A673 (cell line): ENCODE data around the gene NPRL2. TPM values are rescaled to one million over a fixed set of nuclear protein-coding genes. Genes with fewer than 3 reads are reported as not detected.
A peak's percentile ranks its signal among the peaks of the same experiment; 100 is the strongest.

Experiments
- BruUV-seq: library from RNA; stranded (reverse); fragments of 400-500 nt; replicated peaks from 2 replicates; lab custom pipeline; 2021; lab: Mats Ljungman, UMichigan
- CTCF ChIA-PET: fragments of 300-600 bp; sonication (Branson Sonifier 250); formaldehyde crosslinking; loops from one replicate; lab custom pipeline; 2022; ENCODE audit warnings: antibody characterized with exemption; lab: Charles Lee
- POLR2A ChIA-PET: fragments of 300-600 bp; sonication (Branson Sonifier 250); formaldehyde crosslinking; loops from one replicate; lab custom pipeline; 2022; ENCODE audit warnings: antibody characterized with exemption; ENCODE audit not compliant: low non-redundant PET; lab: Charles Lee
- DNase-seq: peaks from one replicate; pipeline ENCODE4 v3.0.0-alpha.2; 2015; ENCODE audit warnings: low spot score
- H3K27ac ChIP-seq: fragments of 200-600 bp; sonication (generic); 2 replicates; pipeline ENCODE4 v1.5.1; 2016; ENCODE audit warnings: mixed run types, low read depth, mild to moderate bottlenecking, mixed read lengths, antibody characterized with exemption, low read length; ENCODE audit not compliant: poor library complexity, severe bottlenecking
- H3K27me3 ChIP-seq: fragments of 200-600 bp; sonication (generic); replicated peaks from 2 replicates; pipeline ENCODE4 v1.6.1; 2017; ENCODE audit warnings: mixed run types, low read depth, mild to moderate bottlenecking, mixed read lengths, antibody characterized with exemption, low read length; ENCODE audit not compliant: insufficient read depth, poor library complexity
- H3K36me3 ChIP-seq: fragments of 200-600 bp; sonication (generic); 2 replicates; pipeline ENCODE4 v1.6.1; 2016; ENCODE audit warnings: mixed run types, mild to moderate bottlenecking, mixed read lengths, antibody characterized with exemption, low read length; ENCODE audit not compliant: insufficient read depth, poor library complexity, severe bottlenecking
- H3K4me1 ChIP-seq: fragments of 200-600 bp; sonication (generic); 2 replicates; pipeline ENCODE4 v1.6.1; 2017; ENCODE audit warnings: mixed run types, mild to moderate bottlenecking, mixed read lengths, antibody characterized with exemption, low read length; ENCODE audit not compliant: insufficient read depth, poor library complexity, severe bottlenecking
- H3K4me3 ChIP-seq: fragments of 200-600 bp; sonication (generic); 2 replicates; pipeline ENCODE4 v1.5.1; 2016; ENCODE audit warnings: low read depth, mixed run types, mild to moderate bottlenecking, mixed read lengths, low read length; ENCODE audit not compliant: poor library complexity, severe bottlenecking
- H3K9me3 ChIP-seq: fragments of 200-600 bp; sonication (generic); 2 replicates; pipeline ENCODE4 v1.6.1; 2016; ENCODE audit warnings: mixed run types, low read depth, mild to moderate bottlenecking, mixed read lengths, antibody characterized with exemption, low read length; ENCODE audit not compliant: poor library complexity, severe bottlenecking
- EZH2 ChIP-seq: fragments of 200-600 bp; sonication (generic); IDR thresholded peaks from 2 replicates; pipeline ENCODE4 v1.6.1; 2017; ENCODE audit warnings: borderline replicate concordance, low read depth, mild to moderate bottlenecking, mixed read lengths, antibody characterized with exemption, low read length; ENCODE audit not compliant: poor library complexity, severe bottlenecking
- intact Hi-C: fragments of 100-400 bp; cut with micrococcal nuclease; formaldehyde crosslinking; loops from one replicate; pipeline ENCODE4 v1.10.0; 2022; ENCODE audit not compliant: unreplicated experiment
- total RNA-seq: library from RNA; stranded (reverse); gene quantifications from 2 replicates; pipeline ENCODE4 v1.2.3, GENCODE V29; 2021
- TF ChIP-seq, protein P1 (sequence below): fragments of 300-800, 200-600 bp; sonication (generic); conservative IDR thresholded peaks from 2 replicates; pipeline ENCODE4 v1.5.1; 2017; ENCODE audit warnings: low read depth, mild to moderate bottlenecking, antibody characterized with exemption, low read length, moderate library complexity, mixed read lengths

The NPRL2 gene
- total RNA-seq, 1 experiment from 2014 or later: 16.0 TPM

DNA sequence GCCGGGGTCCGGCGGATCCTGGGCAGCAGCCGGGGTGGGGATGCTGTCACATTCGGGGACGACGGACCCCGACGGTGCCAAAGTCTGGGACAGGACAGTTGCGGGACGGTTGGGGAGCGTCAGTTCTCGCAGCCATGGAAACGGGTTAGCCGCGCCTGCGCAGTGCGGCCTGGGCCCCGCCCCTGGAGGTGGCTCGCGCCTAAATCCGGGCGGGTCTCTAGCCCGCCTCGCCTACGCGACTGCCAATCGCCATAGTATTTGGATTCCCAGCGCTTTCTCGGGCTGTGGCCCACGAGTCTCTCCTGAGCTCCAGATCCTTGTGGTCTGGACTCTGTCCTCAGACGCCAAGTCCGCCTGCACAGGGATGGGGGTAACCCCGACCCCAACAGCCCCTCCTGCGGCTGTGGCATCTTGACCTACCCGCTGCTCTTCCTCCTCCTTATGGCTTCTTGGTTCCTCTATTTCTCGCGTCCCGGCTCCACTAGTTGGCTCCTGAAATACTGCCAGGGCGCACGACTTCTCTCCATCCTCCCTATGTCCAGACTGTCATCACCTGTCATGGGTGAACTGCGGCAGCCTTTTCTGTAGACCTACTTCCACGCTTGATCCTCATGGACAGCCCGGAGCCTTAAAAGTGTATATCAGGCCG, 4.9 kb downstream of the NPRL2 start, which contains the start of gene ZMYND10:
Gene ZMYND10 (minus strand): TSS at position 147 of the 649 bp plus-strand sequence. CDS start 153 bp downstream, outside the sequence.
- POLR2A ChIA-PET: interaction anchor here (0.6 kb wide), 1 partner anchor 240 kb away, joined by 11 read pairs; no protein-coding TSS in a partner anchor

DNA sequence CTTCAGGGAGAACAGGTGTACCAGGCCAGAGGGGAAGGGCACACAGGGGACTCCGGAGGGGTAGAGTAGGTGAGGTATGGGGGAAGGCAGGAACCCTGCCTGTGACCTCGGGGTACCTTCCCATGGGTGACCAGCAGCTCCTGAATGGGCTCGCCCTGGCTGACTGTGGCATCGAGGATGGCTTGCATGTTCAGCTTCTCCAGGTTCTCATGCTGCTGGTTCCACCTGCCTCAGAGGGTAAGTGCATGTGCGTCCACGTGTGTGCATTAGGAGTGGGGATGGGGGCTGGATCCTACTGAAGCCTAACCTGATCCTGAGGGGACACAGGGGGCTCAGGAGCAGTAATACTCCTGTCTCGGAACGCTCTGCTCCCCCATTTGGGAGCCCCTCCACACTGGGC, 5.6 kb downstream of the NPRL2 start:
- ChIA-PET CTCF (no interaction called here), POLR2A (interaction anchor here (0.6 kb wide), 1 partner anchor 241 kb away, joined by 11 read pairs; no protein-coding TSS in a partner anchor)
- peaks cover 6% of the 10 kb centered on the region for H3K4me1 ChIP-seq
- no peak overlapping the region for H3K27ac ChIP-seq
- no peaks in the 10 kb centered on the region for H3K36me3 ChIP-seq
- no peaks in the 10 kb centered on the region for H3K27me3 ChIP-seq
- no peaks in the 10 kb centered on the region for H3K9me3 ChIP-seq
- peak overlapping the region; percentile 40 for H3K4me3 ChIP-seq
- BruUV-seq: no TSS peak
- TF ChIP-seq EZH2: no peak
- TF ChIP-seq, protein P1, sequence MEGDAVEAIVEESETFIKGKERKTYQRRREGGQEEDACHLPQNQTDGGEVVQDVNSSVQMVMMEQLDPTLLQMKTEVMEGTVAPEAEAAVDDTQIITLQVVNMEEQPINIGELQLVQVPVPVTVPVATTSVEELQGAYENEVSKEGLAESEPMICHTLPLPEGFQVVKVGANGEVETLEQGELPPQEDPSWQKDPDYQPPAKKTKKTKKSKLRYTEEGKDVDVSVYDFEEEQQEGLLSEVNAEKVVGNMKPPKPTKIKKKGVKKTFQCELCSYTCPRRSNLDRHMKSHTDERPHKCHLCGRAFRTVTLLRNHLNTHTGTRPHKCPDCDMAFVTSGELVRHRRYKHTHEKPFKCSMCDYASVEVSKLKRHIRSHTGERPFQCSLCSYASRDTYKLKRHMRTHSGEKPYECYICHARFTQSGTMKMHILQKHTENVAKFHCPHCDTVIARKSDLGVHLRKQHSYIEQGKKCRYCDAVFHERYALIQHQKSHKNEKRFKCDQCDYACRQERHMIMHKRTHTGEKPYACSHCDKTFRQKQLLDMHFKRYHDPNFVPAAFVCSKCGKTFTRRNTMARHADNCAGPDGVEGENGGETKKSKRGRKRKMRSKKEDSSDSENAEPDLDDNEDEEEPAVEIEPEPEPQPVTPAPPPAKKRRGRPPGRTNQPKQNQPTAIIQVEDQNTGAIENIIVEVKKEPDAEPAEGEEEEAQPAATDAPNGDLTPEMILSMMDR: no peak
- intact Hi-C loops: no loop called here
- DNase-seq: no peak

More for the DNA sequence above, 4.9 kb downstream of the NPRL2 start, which contains the start of gene ZMYND10:
- Histone ChIP-seq H3K27ac (no peak within 1 kb of the TSS), H3K4me1 (peaks cover 6% of the 10 kb centered on the region), H3K9me3 (no peaks in the 10 kb centered on the region), H3K4me3 (peak within 1 kb of the TSS; percentile 40), H3K36me3 (no peaks in the 10 kb centered on the region), H3K27me3 (no peaks in the 10 kb centered on the region)
- intact Hi-C loops: loop anchor here (2.0 kb wide), 1 partner anchor 205 kb away; no protein-coding TSS in a partner anchor
- CTCF ChIA-PET: interaction anchor here (0.6 to 0.7 kb wide), 2 partner anchors 108 to 1324 kb away, joined by 5 to 6 read pairs; no protein-coding TSS in a partner anchor
- no TSS peak for BruUV-seq
- TF ChIP-seq, protein P1: no peak
- TF ChIP-seq EZH2: no peak
- peak; percentile 69 for DNase-seq

DNA sequence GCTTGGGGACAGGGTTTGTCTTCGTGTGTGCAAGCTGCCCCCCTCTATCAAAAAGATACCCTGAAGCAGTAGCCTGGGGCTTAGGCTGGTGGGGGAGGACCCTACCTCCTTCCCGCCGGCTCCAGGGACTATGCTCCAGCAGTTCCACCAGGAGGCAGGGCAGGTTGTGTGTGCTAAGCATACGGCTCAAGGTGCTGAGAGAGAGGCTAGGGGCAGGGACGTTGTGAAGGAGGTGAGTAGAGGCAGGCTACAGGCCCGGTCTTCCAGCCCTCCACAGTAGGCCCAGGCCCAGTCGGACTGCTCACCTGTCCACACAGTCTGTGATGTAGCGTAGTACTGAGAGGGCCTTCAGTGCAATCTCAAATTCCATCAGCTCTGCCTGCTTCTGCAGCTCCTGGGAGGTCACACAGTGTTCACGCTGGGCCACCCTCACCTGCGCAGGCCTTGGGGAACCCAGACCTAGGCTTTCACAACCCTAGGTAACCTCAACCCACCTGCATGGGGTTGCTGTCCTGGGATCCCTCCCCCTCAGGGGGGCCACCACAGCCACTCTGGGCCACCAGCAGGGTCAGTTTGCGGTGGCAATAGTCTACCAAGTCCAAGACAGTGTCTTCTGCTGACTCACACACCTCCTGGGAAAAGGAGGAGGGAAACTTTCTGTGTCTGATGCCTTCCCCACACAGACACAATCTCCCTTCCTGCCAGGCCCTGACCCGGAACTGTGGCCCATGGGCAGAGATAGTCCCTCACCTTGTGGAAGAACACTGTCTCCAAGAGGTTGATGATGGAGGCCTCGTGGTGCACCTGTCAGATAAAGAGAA, 7.6 kb downstream of the NPRL2 start:
- no peak for DNase-seq
- Histone ChIP-seq H3K4me1 (peaks cover 6% of the 10 kb centered on the region), H3K27ac (no peak overlapping the region), H3K4me3 (no peak overlapping the region), H3K36me3 (no peaks in the 10 kb centered on the region), H3K9me3 (no peaks in the 10 kb centered on the region), H3K27me3 (no peaks in the 10 kb centered on the region)
- POLR2A ChIA-PET: no interaction called here
- intact Hi-C loops: no loop called here
- CTCF ChIA-PET: no interaction called here
- TF ChIP-seq, protein P1: no peak
- no peak for TF ChIP-seq EZH2
- BruUV-seq: no TSS peak
